IMR-90 (cell line): ENCODE results near the gene MRM2. TPM values are rescaled to one million over a fixed set of nuclear protein-coding genes. Genes with fewer than 3 reads are reported as not detected.

Experiments
- ATAC-seq: fragments of 200-7000 bp; cut with Tn5 transposase; 2 replicates; pipeline ENCODE4 v1.9.1; 2020; ENCODE audit warnings: low read depth, mild to moderate bottlenecking, moderate library complexity
- BruUV-seq: library from RNA; stranded (reverse); fragments of 400-500 nt; replicated peaks from 2 replicates; lab custom pipeline; 2021; lab: Mats Ljungman, UMichigan
- CTCF ChIA-PET: fragments of 300-600 bp; formaldehyde crosslinking; extraction: SDS; loops from one replicate; lab custom pipeline; 2021; ENCODE audit warnings: antibody characterized with exemption; lab: Yijun Ruan, JAX
- POLR2A ChIA-PET: fragments of 300-600 bp; sonication (Branson Sonifier 250); formaldehyde crosslinking; loops from one replicate; lab custom pipeline; 2022; ENCODE audit warnings: antibody characterized with exemption; ENCODE audit not compliant: unreplicated experiment; lab: Charles Lee
- DNase-seq: peaks from one replicate; pipeline ENCODE4 v3.0.0; 2013
- H2AFZ ChIP-seq: replicated peaks from 2 replicates; pipeline ENCODE3; 2013; ENCODE audit warnings: low read length, mild to moderate bottlenecking; ENCODE audit not compliant: poor library complexity
- H2AK5ac ChIP-seq: 2 replicates; pipeline ENCODE4 v1.6.1; 2013; ENCODE audit warnings: low read depth, low read length, inconsistent platforms
- H2AK9ac ChIP-seq: replicated peaks from 2 replicates; pipeline ENCODE3; 2013; ENCODE audit warnings: mild to moderate bottlenecking, low read depth, low read length, moderate library complexity; ENCODE audit not compliant: poor library complexity
- H2BK120ac ChIP-seq: 2 replicates; pipeline ENCODE4 v1.6.1; 2013; ENCODE audit warnings: low read depth, low read length, inconsistent platforms
- H2BK15ac ChIP-seq: 3 replicates; pipeline ENCODE4 v1.6.1; 2013; ENCODE audit warnings: low read depth, low read length, inconsistent platforms
- H2BK20ac ChIP-seq: 2 replicates; pipeline ENCODE4 v1.6.1; 2013; ENCODE audit warnings: low read depth, mild to moderate bottlenecking, inconsistent platforms, low read length, moderate library complexity
- H2BK5ac ChIP-seq: 2 replicates; pipeline ENCODE4 v1.6.1; 2013; ENCODE audit warnings: mild to moderate bottlenecking, low read depth, low read length, inconsistent platforms; ENCODE audit not compliant: poor library complexity, severe bottlenecking
- H3K14ac ChIP-seq: replicated peaks from 2 replicates; pipeline ENCODE4 v1.6.1; 2013; ENCODE audit warnings: low read depth, low read length, inconsistent platforms
- H3K18ac ChIP-seq: 2 replicates; pipeline ENCODE4 v1.6.1; 2013; ENCODE audit warnings: low read depth, low read length, control low read depth
- H3K23ac ChIP-seq: 2 replicates; pipeline ENCODE4 v1.6.1; 2013; ENCODE audit warnings: low read depth, low read length, inconsistent platforms
- H3K27ac ChIP-seq: 2 replicates; pipeline ENCODE4 v1.5.1; 2013; ENCODE audit warnings: mild to moderate bottlenecking, control low read depth, low read length; ENCODE audit not compliant: insufficient read depth
- H3K27me3 ChIP-seq: 2 replicates; pipeline ENCODE4 v1.6.1; 2013; ENCODE audit warnings: low read length; ENCODE audit not compliant: control insufficient read depth, insufficient read depth
- H3K36me3 ChIP-seq: 2 replicates; pipeline ENCODE4 v1.6.1; 2013; ENCODE audit warnings: low read length, mixed read lengths; ENCODE audit not compliant: control insufficient read depth, insufficient read depth
- H3K4ac ChIP-seq: 2 replicates; pipeline ENCODE4 v1.6.1; 2013; ENCODE audit warnings: low read depth, low read length, inconsistent platforms
- H3K4me1 ChIP-seq: 2 replicates; pipeline ENCODE4 v1.6.1; 2013; ENCODE audit warnings: low read length, mixed read lengths; ENCODE audit not compliant: control insufficient read depth, insufficient read depth
- H3K4me2 ChIP-seq: 2 replicates; pipeline ENCODE4 v1.6.1; 2013; ENCODE audit warnings: low read depth, mild to moderate bottlenecking, control low read depth, low read length, moderate library complexity
- H3K4me3 ChIP-seq: 2 replicates; pipeline ENCODE4 v1.5.1; 2013; ENCODE audit warnings: low read depth, mild to moderate bottlenecking, control low read depth, low read length, moderate library complexity; ENCODE audit not compliant: insufficient read depth
- H3K56ac ChIP-seq: 2 replicates; pipeline ENCODE4 v1.6.1; 2013; ENCODE audit warnings: low read length, inconsistent platforms; ENCODE audit not compliant: insufficient read depth; ENCODE audit errors: extremely low read depth
- H3K79me1 ChIP-seq, 2 experiments: 2 replicates each; pipeline ENCODE4 v1.6.1; 2013; ENCODE audit warnings: low read length in 2 of 2, inconsistent platforms in 1 of 2, low read depth in 1 of 2
- H3K9ac ChIP-seq: 2 replicates; pipeline ENCODE4 v1.6.1; 2013; ENCODE audit warnings: low read depth, low read length, control low read depth
- H3K9me1 ChIP-seq: 2 replicates; pipeline ENCODE4 v1.6.1; 2013; ENCODE audit warnings: low read length, inconsistent platforms; ENCODE audit not compliant: insufficient read depth
- H3K9me3 ChIP-seq: 2 replicates; pipeline ENCODE4 v1.6.1; 2013; ENCODE audit warnings: low read length; ENCODE audit not compliant: control insufficient read depth, insufficient read depth
- H4K20me1 ChIP-seq: 2 replicates; pipeline ENCODE4 v1.6.1; 2013; ENCODE audit warnings: low read length, inconsistent platforms; ENCODE audit not compliant: insufficient read depth
- H4K5ac ChIP-seq: 2 replicates; pipeline ENCODE4 v1.6.1; 2013; ENCODE audit warnings: mild to moderate bottlenecking, low read depth, low read length, control low read depth
- H4K8ac ChIP-seq, 2 experiments: 2 replicates each; pipeline ENCODE4 v1.6.1; 2013; ENCODE audit warnings: low read depth in 2 of 2, low read length in 2 of 2, control low read depth in 1 of 2, inconsistent platforms in 1 of 2
- H4K91ac ChIP-seq: 2 replicates; pipeline ENCODE4 v1.6.1; 2013; ENCODE audit warnings: low read depth, low read length, inconsistent platforms; ENCODE audit not compliant: insufficient read depth
- BHLHE40 ChIP-seq: fragments of 150-350 bp; IDR thresholded peaks from 2 replicates; pipeline ENCODE4 v1.6.1; 2016; ENCODE audit warnings: mild to moderate bottlenecking, low read depth, low read length
- CEBPB ChIP-seq: IDR thresholded peaks from 2 replicates; pipeline ENCODE4 v1.6.1; 2012; ENCODE audit warnings: low read depth, low read length, improper control_type of control experiment
- CHD1 ChIP-seq: IDR thresholded peaks from 2 replicates; pipeline ENCODE4 v1.6.1; 2012; ENCODE audit warnings: low read depth, low read length, improper control_type of control experiment
- CTCF ChIP-seq: conservative IDR thresholded peaks from 2 replicates; pipeline ENCODE4 v1.5.1; 2012; ENCODE audit warnings: mild to moderate bottlenecking, low read depth, low read length, improper control_type of control experiment
- ELK1 ChIP-seq: fragments of 150-350 bp; IDR thresholded peaks from 2 replicates; pipeline ENCODE4 v1.6.1; 2016; ENCODE audit warnings: low read depth, mild to moderate bottlenecking, low read length, moderate library complexity, borderline replicate concordance
- MAFK ChIP-seq: IDR thresholded peaks from 2 replicates; pipeline ENCODE4 v1.6.1; 2012; ENCODE audit warnings: low read depth, low read length, improper control_type of control experiment
- MAZ ChIP-seq: IDR thresholded peaks from 2 replicates; pipeline ENCODE4 v1.6.1; 2012; ENCODE audit warnings: low read depth, mild to moderate bottlenecking, low read length, improper control_type of control experiment, moderate library complexity, borderline replicate concordance
- MXI1 ChIP-seq: IDR thresholded peaks from 2 replicates; pipeline ENCODE4 v1.6.1; 2012; ENCODE audit warnings: low read depth, mild to moderate bottlenecking, low read length, moderate library complexity, borderline replicate concordance
- NFE2L2 ChIP-seq: fragments of 150-350 bp; IDR thresholded peaks from 2 replicates; pipeline ENCODE4 v1.6.1; 2016; ENCODE audit warnings: low read depth, mild to moderate bottlenecking, low read length
- POLR2A ChIP-seq: IDR thresholded peaks from 2 replicates; pipeline ENCODE4 v1.6.1; 2012; ENCODE audit warnings: mild to moderate bottlenecking, low read depth, low read length
- RAD21 ChIP-seq: IDR thresholded peaks from 2 replicates; pipeline ENCODE4 v1.6.1; 2012; ENCODE audit warnings: low read length, improper control_type of control experiment
- WGBS, 2 experiments: methylation state at CpG; one replicate each; pipeline versions ENCODE4 v1.1.5 to v1.1.7; 2013; ENCODE audit warnings: missing lambda C conversion rate in 2 of 2; ENCODE audit not compliant: insufficient read length in 1 of 2; ENCODE audit errors: extremely low coverage in 2 of 2; 5-methylcytosine and 5-hydroxymethylcytosine counted together
- dilution Hi-C: fragments of 300-500 bp; cut with HindIII; formaldehyde crosslinking; loops from one replicate; pipeline ENCODE4 v1.14.3; 2018; ENCODE audit warnings: low sequenced_read_pairs; ENCODE audit not compliant: unreplicated experiment
- in situ Hi-C: fragments of 300-500 bp; cut with MboI; formaldehyde crosslinking; loops from 3 replicates; pipeline ENCODE4 v1.14.3; 2019; ENCODE audit warnings: low sequenced_read_pairs, inconsistent platforms, mixed read lengths
- intact Hi-C: fragments of 100-400 bp; cut with micrococcal nuclease; formaldehyde crosslinking; loops from 2 replicates; pipeline ENCODE4 v1.10.0; 2022
- polyA plus RNA-seq, 3 experiments: library from polyadenylated mRNA; depleted of rRNA; stranded (reverse); fragments of >200 nt; gene quantifications; 2 replicates each; pipeline ENCODE4 v1.2.3, GENCODE V29; 2012; ENCODE audit warnings: low replicate concordance in 1 of 3
- total RNA-seq: library from RNA; depleted of rRNA; stranded (reverse); fragments of >200 nt; gene quantifications from 2 replicates; pipeline ENCODE4 v1.2.3, GENCODE V29; 2012

Gene MRM2
- total and polyA plus RNA-seq, 2 of the 4 experiments (the other 2 are of a cell fraction): 19.1 to 23.8 TPM

GRCh38 chr7:2279896-2280295 lies 37.9 kb upstream of the MRM2 start:
- peaks cover 15% of the 10 kb centered on the region for H4K20me1 ChIP-seq
- H2AK9ac ChIP-seq: no peak overlapping the region
- no CpG with 5 or more reads among the region's 4 CpGs for WGBS, 2 experiments
- H2BK15ac ChIP-seq: no peak overlapping the region
- H4K8ac ChIP-seq: no peak overlapping the region
- H4K5ac ChIP-seq: no peak overlapping the region
- H2BK120ac ChIP-seq: no peak overlapping the region
- in situ Hi-C loops (no loop called here), intact Hi-C loops (no loop called here), dilution Hi-C loops (no loop called here)
- H2AK5ac ChIP-seq: no peak overlapping the region
- H3K23ac ChIP-seq: no peak overlapping the region
- H3K4me2 ChIP-seq: no peak overlapping the region; the same call in 1 of the 2 replicates
- H2BK5ac ChIP-seq: no peak overlapping the region
- no TSS peak for BruUV-seq
- no peak overlapping the region for H3K18ac ChIP-seq
- no peaks in the 10 kb centered on the region for H3K9me3 ChIP-seq
- ATAC-seq: peak; percentile 56
- H3K36me3 ChIP-seq: peaks cover 5% of the 10 kb centered on the region; the same call in 1 of the 2 replicates
- ChIA-PET POLR2A (no interaction called here), CTCF (no interaction called here)
- H4K91ac ChIP-seq: no peak overlapping the region
- H3K4me1 ChIP-seq: peaks cover 7% of the 10 kb centered on the region; the same call in 1 of the 2 replicates
- H3K56ac ChIP-seq: no peak overlapping the region
- peaks cover 10 to 46% of the 10 kb centered on the region in 2 experiments for H3K79me1 ChIP-seq
- no peak overlapping the region for H3K4ac ChIP-seq
- H3K27me3 ChIP-seq: no peaks in the 10 kb centered on the region
- H3K4me3 ChIP-seq: no peak overlapping the region
- H3K9ac ChIP-seq: no peak overlapping the region
- no peak overlapping the region; the same call in 1 of the 2 replicates for H3K27ac ChIP-seq
- peak; percentile 21 for DNase-seq
- no peak overlapping the region for H3K14ac ChIP-seq
- TF ChIP-seq MAFK (no peak), RAD21 (no peak), BHLHE40 (no peak), MAZ (no peak), MXI1 (no peak), NFE2L2 (no peak), ELK1 (no peak), CEBPB (no peak), POLR2A (no peak), CTCF (no peak), CHD1 (no peak)
- H3K9me1 ChIP-seq: no peaks in the 10 kb centered on the region; the same call in 1 of the 2 replicates
- no peak overlapping the region for H2BK20ac ChIP-seq
- no peak overlapping the region for H2AFZ ChIP-seq
